Coronary artery (tissue), 2 donors: ENCODE data around the gene KRTAP10-1.
A peak's percentile ranks its signal among the peaks of the same experiment; 100 is the strongest.

ENCODE experiments used
- DNase-seq: peaks from one replicate; pipeline ENCODE4 v3.0.0-alpha.2; 2017; ENCODE audit warnings: low spot score
- H3K27ac ChIP-seq, 2 donors: fragments of 200-600 bp; sonication (generic); one replicate each; pipeline ENCODE4 v1.5.1; 2016 to 2019
- H3K4me3 ChIP-seq: fragments of 200-600 bp; sonication (generic); 2 replicates; pipeline ENCODE4 v1.5.1; 2016; ENCODE audit warnings: mild to moderate bottlenecking, moderate library complexity
- CTCF ChIP-seq: fragments of 200-600 bp; sonication (generic); IDR thresholded peaks from one replicate; pipeline ENCODE4 v1.5.1; 2019; ENCODE audit warnings: antibody characterized with exemption

KRTAP10-1 gene

GRCh38 chr21:44544566-44544965, 4.6 kb upstream of the KRTAP10-1 start:
- no peak overlapping the region for H3K4me3 ChIP-seq
- H3K27ac ChIP-seq, result no peak overlapping the region
- TF ChIP-seq CTCF, result no peak
- DNase-seq, result peak; percentile 54

GRCh38 chr21:44542716-44543115, 2.7 kb upstream of the KRTAP10-1 start:
- no peak overlapping the region for H3K27ac ChIP-seq
- no peak for DNase-seq
- TF ChIP-seq CTCF, result no peak
- no peak overlapping the region for H3K4me3 ChIP-seq

GRCh38 chr21:44540741-44541288, 820 bp upstream of the KRTAP10-1 start:
- Histone ChIP-seq H3K4me3 (no peak overlapping the region), H3K27ac (no peak overlapping the region)
- TF ChIP-seq CTCF, result no peak
- peak; percentile 29 for DNase-seq

GRCh38 chr21:44539046-44539445, 949 bp downstream of the KRTAP10-1 start:
- no peak overlapping the region for H3K4me3 ChIP-seq
- no peak for TF ChIP-seq CTCF
- peak; percentile 56 for DNase-seq
- H3K27ac ChIP-seq, result no peak overlapping the region

GRCh38 chr21:44537930-44538911, 1.8 kb downstream of the KRTAP10-1 start:
- TF ChIP-seq CTCF, result no peak
- DNase-seq, result peak; percentile 52
- H3K27ac ChIP-seq, result no peak overlapping the region

GRCh38 chr21:44535963-44536362, 4.0 kb downstream of the KRTAP10-1 start:
- no peak for TF ChIP-seq CTCF
- H3K4me3 ChIP-seq, result no peak overlapping the region
- H3K27ac ChIP-seq, result no peak overlapping the region
- peak; percentile 52 for DNase-seq

More at GRCh38 chr21:44537930-44538911, 1.8 kb downstream of the KRTAP10-1 start:
- H3K4me3 ChIP-seq, result no peak overlapping the region

- no peak overlapping the region for H3K27ac ChIP-seq
- TF ChIP-seq CTCF, result no peak
- H3K4me3 ChIP-seq, result no peak overlapping the region
- no peak for DNase-seq
These were observed 5.3 kb downstream of the KRTAP10-1 start for GRCh38 chr21:44534688-44535087.
